Daoy (cell line): ENCODE data around the gene TBXAS1. TPM values are rescaled to one million over a fixed set of nuclear protein-coding genes. Genes with fewer than 3 reads are reported as not detected.
"Not testable (repeated sequence)": the region's sequence is repeated elsewhere in the genome, so short reads cannot be mapped to it uniquely, and the experiment has no call there.

Experiments
- DNase-seq: peaks from one replicate; pipeline ENCODE4 v3.0.0-alpha.2; 2015; ENCODE audit warnings: low read depth
- total RNA-seq: library from RNA; depleted of rRNA; stranded (reverse); fragments of >200 nt; shearing (Covaris generic); gene quantifications from 2 replicates; pipeline ENCODE4 v1.2.3, GENCODE V29; 2014

Gene TBXAS1
- total RNA-seq, 1 experiment from 2014 or later: 6.3 TPM

- peak; percentile 71 for DNase-seq
Observed at GRCh38 chr7:139825666-139826290, 3.3 kb upstream of the TBXAS1 start.

- no peak for DNase-seq
Observed at GRCh38 chr7:139827042-139827441, 2.0 kb upstream of the TBXAS1 start.

- no peak for DNase-seq
Observed at GRCh38 chr7:139828446-139828845, 618 bp upstream of the TBXAS1 start.

- DNase-seq: no peak
Observed at GRCh38 chr7:139829775-139830117, 682 bp downstream of the TBXAS1 start.

- DNase-seq: no peak
Observed at GRCh38 chr7:139830292-139830691, 1.2 kb downstream of the TBXAS1 start.

GRCh38 chr7:139830782-139831501, 1.9 kb downstream of the TBXAS1 start:
- no peak for DNase-seq

GRCh38 chr7:139835848-139836247, 6.8 kb downstream of the TBXAS1 start:
- DNase-seq: not testable (repeated sequence)

GRCh38 chr7:139837291-139837690, 8.2 kb downstream of the TBXAS1 start:
- DNase-seq: not testable (repeated sequence)

- DNase-seq: no peak
Observed at GRCh38 chr7:139838276-139838675, 9.2 kb downstream of the TBXAS1 start.

GRCh38 chr7:139838876-139839275, 9.8 kb downstream of the TBXAS1 start:
- no peak for DNase-seq

- DNase-seq: no peak
Observed at GRCh38 chr7:139840776-139841175, 11.7 kb downstream of the TBXAS1 start.

- no peak for DNase-seq
Observed at GRCh38 chr7:139842401-139843210, 13.5 kb downstream of the TBXAS1 start.

- DNase-seq: not testable (repeated sequence)
Observed at GRCh38 chr7:139843211-139843537, 14.1 kb downstream of the TBXAS1 start.

GRCh38 chr7:139844779-139845442, 15.8 kb downstream of the TBXAS1 start:
- DNase-seq: no peak

- DNase-seq: no peak
Observed at GRCh38 chr7:139845443-139845805, 16.4 kb downstream of the TBXAS1 start.

GRCh38 chr7:139846297-139846696, 17.2 kb downstream of the TBXAS1 start:
- no peak for DNase-seq

GRCh38 chr7:139848274-139848673, 19.2 kb downstream of the TBXAS1 start:
- DNase-seq: no peak

- DNase-seq: no peak
Observed at GRCh38 chr7:139850906-139851305, 21.8 kb downstream of the TBXAS1 start.

- no peak for DNase-seq
Observed at GRCh38 chr7:139851770-139852481, 22.9 kb downstream of the TBXAS1 start.

- no peak for DNase-seq
Observed at GRCh38 chr7:139852482-139852845, 23.4 kb downstream of the TBXAS1 start.

GRCh38 chr7:139853506-139854123, 24.6 kb downstream of the TBXAS1 start:
- DNase-seq: no peak
